HG03066 (cell line): ENCODE results near the gene RPS17.
"Not testable (repeated sequence)": the region's sequence is repeated elsewhere in the genome, so short reads cannot be mapped to it uniquely, and the experiment has no call there.

Experiments
- ATAC-seq: cut with Tn5 transposase; IDR thresholded peaks from one replicate; pipeline ENCODE4 v1.9.1; 2021; ENCODE audit warnings: low read depth; ENCODE audit not compliant: unreplicated experiment

RPS17 gene

GRCh38 chr15:82549199-82549665, 9.0 kb upstream of the RPS17 start:
- ATAC-seq = no peak

- ATAC-seq = no peak
These were observed 8.4 kb upstream of the RPS17 start for GRCh38 chr15:82548700-82549099.

- no peak for ATAC-seq
These were observed 5.2 kb upstream of the RPS17 start for GRCh38 chr15:82545478-82545877.

GRCh38 chr15:82545002-82545401, 4.7 kb upstream of the RPS17 start:
- ATAC-seq = no peak

- no peak for ATAC-seq
These were observed 4.2 kb upstream of the RPS17 start for GRCh38 chr15:82544431-82544830.

- ATAC-seq = no peak
These were observed 2.9 kb upstream of the RPS17 start for GRCh38 chr15:82543160-82543559.

GRCh38 chr15:82540984-82541431, 751 bp upstream of the RPS17 start:
- ATAC-seq = no peak

GRCh38 chr15:82539691-82540054, 584 bp downstream of the RPS17 start:
- peak; percentile 1 for ATAC-seq

GRCh38 chr15:82538961-82539690, 1.1 kb downstream of the RPS17 start:
- no peak for ATAC-seq

- no peak for ATAC-seq
These were observed 2.8 kb downstream of the RPS17 start for GRCh38 chr15:82537351-82537908.

GRCh38 chr15:82536409-82537350, 3.6 kb downstream of the RPS17 start:
- no peak for ATAC-seq

- no peak for ATAC-seq
These were observed 4.5 kb downstream of the RPS17 start for GRCh38 chr15:82535566-82536408.

GRCh38 chr15:82535151-82535550, 5.1 kb downstream of the RPS17 start:
- ATAC-seq = not testable (repeated sequence)

- ATAC-seq = not testable (repeated sequence)
These were observed 5.8 kb downstream of the RPS17 start for GRCh38 chr15:82534457-82534861.

- no peak for ATAC-seq
These were observed 6.5 kb downstream of the RPS17 start for GRCh38 chr15:82533801-82534200.

- no peak for ATAC-seq
These were observed 7.2 kb downstream of the RPS17 start for GRCh38 chr15:82532991-82533481.

- no peak for ATAC-seq
These were observed 7.8 kb downstream of the RPS17 start for GRCh38 chr15:82532383-82532990.

- no peak for ATAC-seq
These were observed 8.5 kb downstream of the RPS17 start for GRCh38 chr15:82531496-82532382.
